Measurements from ENCODE around the gene C16orf95. TPM values are rescaled to one million over a fixed set of nuclear protein-coding genes. Genes with fewer than 3 reads are reported as not detected.

C16orf95 gene
- total and polyA plus RNA-seq, 7 experiments from 2014 or later: 1.3 to 8.6 (median 2.7) TPM

GRCh38 chr16:87314990-87315420 lies 2.2 kb downstream of the C16orf95 start:
- peaks cover 0 to 6% (median 0%) of the 10 kb centered on the region in 3 experiments for H3K36me3 ChIP-seq (ENCODE audit: control insufficient read depth in 2 of 3, insufficient read depth in 3 of 3, low read length in 3 of 3)
- H3K9me3 Mint-ChIP-seq: peaks cover 0 to 5% (median 0%) of the 10 kb centered on the region in 11 donors
- CTCF ChIA-PET: interaction anchor here (0.5 to 1.2 kb wide), 3 partner anchors 11 to 321 kb away, joined by 3 to 4 read pairs (median 4); no protein-coding TSS in a partner anchor
- H3K27me3 ChIP-seq (ENCODE audit: control insufficient read depth in 2 of 2, insufficient read depth in 2 of 2, low read length in 2 of 2): no peaks in the 10 kb centered on the region
- peaks cover 11 to 23% (median 16%) of the 10 kb centered on the region in 7 donors for H3K4me1 Mint-ChIP-seq
- H3K9me3 ChIP-seq (ENCODE audit: control insufficient read depth in 2 of 3, low read length in 3 of 3): no peaks in the 10 kb centered on the region
- ATAC-seq (no peak), DNase-seq (no peak)
- H3K36me3 Mint-ChIP-seq: peaks cover 0 to 6% (median 0%) of the 10 kb centered on the region in 5 donors
- intact Hi-C loops (cut with micrococcal nuclease): loop anchor here (5.0 to 10.0 kb wide), 2 partner anchors 452 to 640 kb away; partner anchors contain the start of genes BANP (in 1 of the 2) and KLHDC4 (in 1 of the 2)
- no peak overlapping the region for H3K4me3 ChIP-seq (ENCODE audit: low read length)
- peaks cover 0 to 2% (median 0%) of the 10 kb centered on the region in 5 donors for H3K27me3 Mint-ChIP-seq
- H3K27ac Mint-ChIP-seq: peak overlapping the region in 2 of 9 donors; percentile 12 to 41
- H3K4me1 ChIP-seq (ENCODE audit: control insufficient read depth in 2 of 2, insufficient read depth in 2 of 2, low read length in 2 of 2): peaks cover 8 to 11% of the 10 kb centered on the region in 2 donors
- H3K27ac ChIP-seq (ENCODE audit: low read depth, low read length): no peak overlapping the region
- POLR2A ChIA-PET: interaction anchor here (0.6 to 1.5 kb wide), 3 partner anchors 73 to 451 kb away, joined by 3 to 6 read pairs (median 3); partner anchors contain the start of gene KLHDC4
- H3K4me3 Mint-ChIP-seq: peak overlapping the region in 1 of 10 donors; percentile 43

GRCh38 chr16:87312008-87312407 lies 5.2 kb downstream of the C16orf95 start:
- H3K4me1 ChIP-seq (ENCODE audit: control insufficient read depth in 2 of 2, insufficient read depth in 2 of 2, low read length in 2 of 2): no peaks in the 10 kb centered on the region
- H3K27ac ChIP-seq (ENCODE audit: low read depth, low read length): no peak overlapping the region
- CTCF ChIA-PET: no interaction called here
- no peaks in the 10 kb centered on the region for H3K36me3 ChIP-seq (ENCODE audit: control insufficient read depth in 2 of 3, insufficient read depth in 3 of 3, low read length in 3 of 3)
- Mint-ChIP-seq H3K27me3 (no peaks in the 10 kb centered on the region), H3K36me3 (peaks cover 0 to 6% (median 0%) of the 10 kb centered on the region in 5 donors), H3K4me3 (no peak overlapping the region), H3K27ac (no peak overlapping the region), H3K9me3 (peaks cover 0 to 6% (median 0%) of the 10 kb centered on the region in 11 donors), H3K4me1 (peaks cover 0 to 16% (median 0%) of the 10 kb centered on the region in 7 donors)
- ATAC-seq (no peak), DNase-seq (no peak)
- H3K4me3 ChIP-seq (ENCODE audit: low read length): no peak overlapping the region
- POLR2A ChIA-PET: no interaction called here
- intact Hi-C loops (cut with micrococcal nuclease): loop anchor here in 1 of 2 donors (10.0 kb wide), 1 partner anchor 643 kb away; the partner anchor contains the start of gene BANP
- H3K27me3 ChIP-seq (ENCODE audit: control insufficient read depth in 2 of 2, insufficient read depth in 2 of 2, low read length in 2 of 2): no peaks in the 10 kb centered on the region
- no peaks in the 10 kb centered on the region for H3K9me3 ChIP-seq (ENCODE audit: control insufficient read depth in 2 of 3, low read length in 3 of 3)

GRCh38 chr16:87311387-87311786 lies 5.8 kb downstream of the C16orf95 start:
- no peak overlapping the region for H3K27ac ChIP-seq (ENCODE audit: low read depth, low read length)
- Mint-ChIP-seq H3K36me3 (peaks cover 0 to 6% (median 0%) of the 10 kb centered on the region in 5 donors), H3K9me3 (peaks cover 0 to 7% (median 0%) of the 10 kb centered on the region in 11 donors), H3K27me3 (no peaks in the 10 kb centered on the region), H3K27ac (no peak overlapping the region), H3K4me1 (peaks cover 0 to 13% (median 0%) of the 10 kb centered on the region in 7 donors), H3K4me3 (no peak overlapping the region)
- intact Hi-C loops (cut with micrococcal nuclease): loop anchor here in 1 of 2 donors (10.0 kb wide), 1 partner anchor 643 kb away; the partner anchor contains the start of gene BANP
- no peak overlapping the region for H3K4me3 ChIP-seq (ENCODE audit: low read length)
- ChIA-PET POLR2A (interaction anchor here (0.7 kb wide), 1 partner anchor 170 kb away, joined by 3 read pairs; no protein-coding TSS in a partner anchor), CTCF (no interaction called here)
- ATAC-seq (no peak), DNase-seq (no peak)
- no peaks in the 10 kb centered on the region for H3K36me3 ChIP-seq (ENCODE audit: control insufficient read depth in 2 of 3, insufficient read depth in 3 of 3, low read length in 3 of 3)
- no peaks in the 10 kb centered on the region for H3K27me3 ChIP-seq (ENCODE audit: control insufficient read depth in 2 of 2, insufficient read depth in 2 of 2, low read length in 2 of 2)
- no peaks in the 10 kb centered on the region for H3K4me1 ChIP-seq (ENCODE audit: control insufficient read depth in 2 of 2, insufficient read depth in 2 of 2, low read length in 2 of 2)
- H3K9me3 ChIP-seq (ENCODE audit: control insufficient read depth in 2 of 3, low read length in 3 of 3): no peaks in the 10 kb centered on the region

GRCh38 chr16:87310610-87311009 lies 6.6 kb downstream of the C16orf95 start:
- ChIA-PET POLR2A (no interaction called here), CTCF (no interaction called here)
- H3K36me3 Mint-ChIP-seq: peaks cover 0 to 6% (median 0%) of the 10 kb centered on the region in 5 donors
- ATAC-seq: no peak
- H3K4me3 Mint-ChIP-seq: no peak overlapping the region
- Histone ChIP-seq H3K27me3 (ENCODE audit: control insufficient read depth in 2 of 2, insufficient read depth in 2 of 2, low read length in 2 of 2) (no peaks in the 10 kb centered on the region), H3K9me3 (ENCODE audit: control insufficient read depth in 2 of 3, low read length in 3 of 3) (no peaks in the 10 kb centered on the region), H3K4me1 (ENCODE audit: control insufficient read depth in 2 of 2, insufficient read depth in 2 of 2, low read length in 2 of 2) (no peaks in the 10 kb centered on the region), H3K4me3 (ENCODE audit: low read length) (no peak overlapping the region), H3K27ac (ENCODE audit: low read depth, low read length) (no peak overlapping the region), H3K36me3 (ENCODE audit: control insufficient read depth in 2 of 3, insufficient read depth in 3 of 3, low read length in 3 of 3) (no peaks in the 10 kb centered on the region)
- H3K27me3 Mint-ChIP-seq: no peaks in the 10 kb centered on the region
- H3K27ac Mint-ChIP-seq: no peak overlapping the region
- no peak for DNase-seq
- intact Hi-C loops (cut with micrococcal nuclease): loop anchor here in 1 of 2 donors (10.0 kb wide), 1 partner anchor 644 kb away; the partner anchor contains the start of gene BANP
- H3K4me1 Mint-ChIP-seq: peaks cover 0 to 7% (median 0%) of the 10 kb centered on the region in 7 donors
- peaks cover 0 to 7% (median 0%) of the 10 kb centered on the region in 11 donors for H3K9me3 Mint-ChIP-seq

GRCh38 chr16:87309620-87310525 lies 7.3 kb downstream of the C16orf95 start:
- DNase-seq: no peak
- peaks cover 0 to 6% (median 0%) of the 10 kb centered on the region in 5 donors for H3K36me3 Mint-ChIP-seq
- Histone ChIP-seq H3K27me3 (ENCODE audit: control insufficient read depth in 2 of 2, insufficient read depth in 2 of 2, low read length in 2 of 2) (no peaks in the 10 kb centered on the region), H3K36me3 (ENCODE audit: control insufficient read depth in 2 of 3, insufficient read depth in 3 of 3, low read length in 3 of 3) (no peaks in the 10 kb centered on the region), H3K9me3 (ENCODE audit: control insufficient read depth in 2 of 3, low read length in 3 of 3) (no peaks in the 10 kb centered on the region), H3K27ac (ENCODE audit: low read depth, low read length) (no peak overlapping the region), H3K4me3 (ENCODE audit: low read length) (no peak overlapping the region), H3K4me1 (ENCODE audit: control insufficient read depth in 2 of 2, insufficient read depth in 2 of 2, low read length in 2 of 2) (no peaks in the 10 kb centered on the region)
- no peak overlapping the region for H3K4me3 Mint-ChIP-seq
- peaks cover 0 to 7% (median 0%) of the 10 kb centered on the region in 11 donors for H3K9me3 Mint-ChIP-seq
- no peaks in the 10 kb centered on the region for H3K27me3 Mint-ChIP-seq
- ChIA-PET CTCF (no interaction called here), POLR2A (no interaction called here)
- no peak overlapping the region for H3K27ac Mint-ChIP-seq
- no peak for ATAC-seq
- intact Hi-C loops (cut with micrococcal nuclease): loop anchor here in 1 of 2 donors (10.0 kb wide), 1 partner anchor 645 kb away; the partner anchor contains the start of gene BANP
- peaks cover 0 to 10% (median 0%) of the 10 kb centered on the region in 7 donors for H3K4me1 Mint-ChIP-seq

- intact Hi-C loops (cut with micrococcal nuclease): no loop called here
- Mint-ChIP-seq H3K4me1 (peaks cover under 1 to 20% (median 4%) of the 10 kb centered on the region in 7 donors), H3K4me3 (peak overlapping the region in 1 of 10 donors; percentile 50), H3K9me3 (peaks cover 0 to 7% (median 0%) of the 10 kb centered on the region in 11 donors), H3K27me3 (no peaks in the 10 kb centered on the region), H3K27ac (peak overlapping the region in 1 of 9 donors; percentile 70), H3K36me3 (peaks cover 0 to 6% (median 0%) of the 10 kb centered on the region in 5 donors)
- Histone ChIP-seq H3K4me3 (ENCODE audit: low read length) (no peak overlapping the region), H3K27me3 (ENCODE audit: control insufficient read depth in 2 of 2, insufficient read depth in 2 of 2, low read length in 2 of 2) (no peaks in the 10 kb centered on the region), H3K27ac (ENCODE audit: low read depth, low read length) (no peak overlapping the region), H3K36me3 (ENCODE audit: control insufficient read depth in 2 of 3, insufficient read depth in 3 of 3, low read length in 3 of 3) (no peaks in the 10 kb centered on the region), H3K4me1 (ENCODE audit: control insufficient read depth in 2 of 2, insufficient read depth in 2 of 2, low read length in 2 of 2) (no peaks in the 10 kb centered on the region), H3K9me3 (ENCODE audit: control insufficient read depth in 2 of 3, low read length in 3 of 3) (no peaks in the 10 kb centered on the region)
- ATAC-seq (no peak), DNase-seq (no peak)
- ChIA-PET CTCF (interaction anchor here (0.5 kb wide), 1 partner anchor 11 kb away, joined by 3 read pairs; no protein-coding TSS in a partner anchor), POLR2A (no interaction called here)
Measured at GRCh38 chr16:87308826-87309225, 8.4 kb downstream of the C16orf95 start.

All from naive thymus-derived CD4-positive, alpha-beta T cell (primary cell).